Measurements from ENCODE around the gene BCKDHA. TPM values are rescaled to one million over a fixed set of nuclear protein-coding genes. Genes with fewer than 3 reads are reported as not detected.

BCKDHA gene
- total and polyA plus RNA-seq, 9 of the 15 experiments (the other 6 are each of a cell fraction or from before 2014, with no cell fraction given) = 4.5 to 52.5 (median 14.1) TPM

DNA sequence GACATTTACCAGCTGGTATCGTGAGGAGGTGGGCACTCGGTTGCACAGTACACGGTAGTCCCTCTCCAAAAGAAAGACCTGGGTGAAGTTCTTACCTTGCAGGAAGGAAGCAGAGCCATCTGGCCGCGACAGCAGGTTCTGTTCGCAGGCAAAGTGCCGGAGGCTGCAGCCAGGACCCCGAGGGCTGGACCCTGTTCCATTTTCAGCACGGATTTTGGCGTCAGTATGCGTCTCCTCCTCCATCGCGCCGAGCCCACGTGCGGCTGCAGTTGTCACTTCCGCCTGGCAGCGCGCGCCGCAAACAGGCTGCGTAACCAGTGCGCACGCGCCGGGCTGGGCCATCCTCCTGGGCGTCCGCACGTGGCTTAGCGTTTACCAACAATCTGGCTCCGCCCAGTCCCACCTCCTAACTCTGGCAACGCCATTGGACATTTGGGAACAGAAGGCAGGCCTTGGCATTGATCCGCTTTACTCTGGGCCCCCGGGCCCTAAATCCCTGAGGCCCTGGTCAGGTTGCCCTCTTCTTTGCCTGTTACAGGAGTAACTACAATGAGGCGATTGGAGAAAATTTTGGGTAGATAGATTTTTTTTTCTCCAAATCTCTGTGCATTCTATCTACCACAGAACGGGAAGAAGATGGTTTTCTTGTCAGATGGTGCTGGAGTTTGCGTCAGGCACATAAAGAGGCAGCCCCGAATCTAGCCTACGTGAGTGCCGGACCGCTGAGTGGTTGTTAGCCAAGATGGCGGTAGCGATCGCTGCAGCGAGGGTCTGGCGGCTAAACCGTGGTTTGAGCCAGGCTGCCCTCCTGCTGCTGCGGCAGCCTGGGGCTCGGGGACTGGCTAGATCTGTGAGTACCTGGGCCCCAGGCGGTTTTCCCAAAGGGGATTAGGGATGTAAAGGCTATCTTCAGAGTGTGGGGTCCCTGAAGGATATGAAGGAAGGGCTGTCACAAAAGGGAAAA, at the start of gene BCKDHA, which contains the start of gene EXOSC5 (continued):
- TF ChIP-seq CCAR2 (IDR thresholded peaks at IDR 0.05; ENCODE audit: low read depth, low read length) (no peak), ZBTB11 (CRISPR knock-in tag; IDR thresholded peaks at IDR 0.05) (0 out of 6 replicates have a peak, but pooled peaks of 1 of the 3 experiments have one; percentile 17), ZNF75A (CRISPR knock-in tag; IDR thresholded peaks at IDR 0.05) (no peak), TAL1 (IDR thresholded peaks at IDR 0.05) (peak; percentile 55), CREB1 (IDR thresholded peaks at IDR 0.05) (no peak; the same call in 1 of the 2 replicates), CREB1 (CRISPR knock-in tag; IDR thresholded peaks at IDR 0.05) (peak; percentile 13; the same call in 1 of the 2 replicates), RBM25 (IDR thresholded peaks at IDR 0.05; ENCODE audit: low read depth, low read length, severe bottlenecking) (no peak), SRF (CRISPR knock-in tag; IDR thresholded peaks at IDR 0.05) (peak in 1 of 2 experiments; percentile 70; a peak in 1 of 4 replicates), RB1 (IDR thresholded peaks at IDR 0.05; ENCODE audit: low read depth) (peak; percentile 60; the same call in 1 of the 2 replicates), POU5F1 (IDR thresholded peaks at IDR 0.05; ENCODE audit: borderline replicate concordance, low read depth, low read length, partially characterized antibody) (peak; percentile 73), RBFOX2 (IDR thresholded peaks at IDR 0.05; ENCODE audit: low read depth, low read length) (peak; percentile 87), TRIM24 (IDR thresholded peaks at IDR 0.05) (no peak), OTX1 (CRISPR knock-in tag; IDR thresholded peaks at IDR 0.05) (peak; percentile 67; the same call in 1 of the 2 replicates), NKRF (IDR thresholded peaks at IDR 0.05; ENCODE audit: borderline replicate concordance) (peak; percentile 99), CXXC5 (CRISPR knock-in tag; IDR thresholded peaks at IDR 0.05) (peak; percentile 82), TOE1 (IDR thresholded peaks at IDR 0.05; ENCODE audit: borderline replicate concordance) (peak; percentile 95), TOE1 (CRISPR knock-in tag; IDR thresholded peaks at IDR 0.05; ENCODE audit: borderline replicate concordance, low read depth) (no peak), SMARCE1 (IDR thresholded peaks at IDR 0.05) (0 out of 2 replicates have a peak, but pooled peaks have one; percentile 26), ZFP36 (IDR thresholded peaks at IDR 0.05; ENCODE audit: low read depth, low read length, partially characterized antibody) (no peak), RBM39 (optimal IDR thresholded peaks at IDR 0.05; ENCODE audit: low read depth, low read length) (no peak), TEAD1 (CRISPR knock-in tag; IDR thresholded peaks at IDR 0.05) (peak in 1 of 2 experiments; percentile 63; a peak in 1 of 4 replicates), EP400 (IDR thresholded peaks at IDR 0.05) (peak; percentile 95), ZNF408 (CRISPR knock-in tag; IDR thresholded peaks at IDR 0.05; ENCODE audit: low read depth) (no peak)

All from K562 (cell line).